ENCODE data around the gene SENP7. TPM values are rescaled to one million over a fixed set of nuclear protein-coding genes. Genes with fewer than 3 reads are reported as not detected.

Gene SENP7
- total and polyA plus RNA-seq, 4 experiments from 2014 or later = 9.7 to 69.8 (median 40.8) TPM

DNA sequence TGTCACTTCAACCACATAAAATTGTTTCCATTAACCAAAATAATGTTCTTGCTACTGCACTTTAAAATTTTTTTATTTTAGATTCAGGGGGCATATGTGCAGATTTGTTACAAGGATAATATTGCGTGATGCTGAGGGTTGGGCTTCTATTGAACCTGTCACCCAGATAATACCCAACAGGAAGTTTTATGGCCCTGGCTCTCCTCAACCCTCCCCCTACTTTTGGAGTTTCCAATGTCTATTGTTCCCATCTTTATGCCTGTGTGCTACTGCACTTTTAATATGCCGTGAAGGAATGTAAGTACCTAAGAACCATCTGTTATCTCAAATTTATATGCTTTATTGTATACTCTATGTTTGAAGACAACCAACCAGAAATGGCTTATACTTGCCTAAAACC, 150.6 kb downstream of the SENP7 start:
- peaks cover 58 to 68% of the 10 kb centered on the region in 2 donors for H3K36me3 Mint-ChIP-seq
- intact Hi-C loops (cut with micrococcal nuclease) = no loop called here

DNA sequence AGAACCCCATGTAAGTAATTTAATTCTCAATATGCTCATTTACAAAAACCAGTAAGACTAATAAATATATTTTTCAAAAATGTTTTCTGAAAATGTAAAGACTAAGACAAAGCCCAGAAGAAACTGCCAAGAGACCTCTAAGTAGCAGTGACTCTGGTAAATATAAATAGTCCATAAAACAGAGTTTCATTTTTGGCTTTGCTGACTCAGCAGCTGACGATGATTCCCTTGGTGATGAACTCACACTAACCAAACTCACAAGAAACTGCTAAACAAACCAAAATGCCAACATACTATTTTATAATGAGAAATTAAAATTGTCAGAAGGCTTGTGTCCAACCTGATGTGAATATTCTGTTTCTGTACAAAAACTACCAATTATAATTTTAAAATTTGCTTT, 161.2 kb downstream of the SENP7 start:
- Histone ChIP-seq H3K36me3 (ENCODE audit: insufficient read depth, low read length) (no peaks in the 10 kb centered on the region), H3K4me3 (ENCODE audit: low read length in 2 of 2) (no peak overlapping the region), H3K9me3 (ENCODE audit: control insufficient read depth in 1 of 2, low read length in 2 of 2) (no peaks in the 10 kb centered on the region), H3K27me3 (ENCODE audit: insufficient read depth, low read length) (no peaks in the 10 kb centered on the region), H3K27ac (ENCODE audit: low read depth, low read length) (no peak overlapping the region), H3K4me1 (ENCODE audit: insufficient read depth, low read length) (no peaks in the 10 kb centered on the region)
- ChIA-PET CTCF (ENCODE audit: partially characterized antibody) (no interaction called here), POLR2A (ENCODE audit: partially characterized antibody) (no interaction called here)
- H3K4me1 Mint-ChIP-seq = peaks cover 0 to 5% (median under 1%) of the 10 kb centered on the region in 4 donors
- no peak overlapping the region for H3K4me3 Mint-ChIP-seq
- no peaks in the 10 kb centered on the region for H3K9me3 Mint-ChIP-seq
- intact Hi-C loops (cut with micrococcal nuclease) = loop anchor here (2.0 kb wide), 1 partner anchor 21 kb away; no protein-coding TSS in a partner anchor
- no peaks in the 10 kb centered on the region for H3K27me3 Mint-ChIP-seq
- no peak for DNase-seq
- H3K27ac Mint-ChIP-seq = no peak overlapping the region
- H3K36me3 Mint-ChIP-seq = peaks cover 21 to 24% of the 10 kb centered on the region in 2 donors

More for the DNA sequence above, 150.6 kb downstream of the SENP7 start:
- no peaks in the 10 kb centered on the region for H3K27me3 Mint-ChIP-seq
- no peak overlapping the region for H3K4me3 ChIP-seq (ENCODE audit: low read length in 2 of 2)
- ChIA-PET CTCF (ENCODE audit: partially characterized antibody) (no interaction called here), POLR2A (ENCODE audit: partially characterized antibody) (no interaction called here)
- peaks cover 0 to 2% (median 0%) of the 10 kb centered on the region in 4 donors for H3K4me1 Mint-ChIP-seq
- no peaks in the 10 kb centered on the region for H3K4me1 ChIP-seq (ENCODE audit: insufficient read depth, low read length)
- H3K27ac Mint-ChIP-seq = peak overlapping the region in 2 of 7 donors; percentile 8 to 62
- peaks cover 6% of the 10 kb centered on the region for H3K36me3 ChIP-seq (ENCODE audit: insufficient read depth, low read length)
- no peaks in the 10 kb centered on the region for H3K27me3 ChIP-seq (ENCODE audit: insufficient read depth, low read length)
- no peaks in the 10 kb centered on the region for H3K9me3 Mint-ChIP-seq
- DNase-seq = no peak
- H3K9me3 ChIP-seq (ENCODE audit: control insufficient read depth in 1 of 2, low read length in 2 of 2) = no peaks in the 10 kb centered on the region
- no peak overlapping the region for H3K4me3 Mint-ChIP-seq
- H3K27ac ChIP-seq (ENCODE audit: low read depth, low read length) = no peak overlapping the region

DNA sequence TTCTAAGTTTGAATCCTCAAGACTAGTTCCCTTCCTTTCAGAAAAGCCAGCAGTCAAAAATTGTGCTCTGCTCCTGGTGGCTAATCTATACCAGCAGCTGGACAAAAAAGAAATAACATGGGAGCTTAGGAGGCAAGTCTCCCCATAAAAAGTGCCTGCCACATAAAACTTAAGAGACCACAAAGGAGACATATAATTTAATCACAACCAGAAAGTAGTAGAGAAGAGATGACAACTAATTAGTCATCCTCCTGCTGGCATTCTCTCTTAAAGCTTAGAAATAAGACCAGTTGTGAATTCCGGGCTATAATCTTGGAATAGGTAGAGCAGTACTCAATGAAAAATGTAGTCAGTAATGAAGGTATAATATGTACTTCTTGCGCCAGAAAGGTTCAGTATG, 172.4 kb downstream of the SENP7 start:
- H3K27ac Mint-ChIP-seq = peak overlapping the region in 2 of 7 donors; percentile 19 to 75
- peaks cover 49 to 64% of the 10 kb centered on the region in 2 donors for H3K36me3 Mint-ChIP-seq

DNA sequence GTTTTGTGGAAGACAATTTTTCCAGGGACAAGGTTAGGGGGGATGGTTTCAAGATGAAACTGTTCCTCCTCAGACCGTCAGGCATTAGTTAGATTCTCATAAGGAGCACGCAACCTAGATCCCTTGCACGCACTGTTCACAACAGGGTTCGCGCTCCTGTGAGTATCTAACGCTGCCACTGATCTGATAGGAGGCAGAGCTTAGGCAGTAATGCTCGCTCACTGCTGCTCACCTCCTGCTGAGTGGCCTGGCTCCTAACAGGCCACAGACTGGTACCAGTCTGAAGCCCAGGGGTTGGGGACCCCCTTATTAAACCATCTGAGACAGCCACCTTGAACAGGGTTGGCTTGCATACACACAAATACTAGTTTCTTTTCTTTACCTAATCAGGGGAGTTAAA, 179.1 kb downstream of the SENP7 start:
- Histone ChIP-seq H3K9me3 (ENCODE audit: control insufficient read depth in 1 of 2, low read length in 2 of 2) (no peaks in the 10 kb centered on the region), H3K4me3 (ENCODE audit: low read length in 2 of 2) (no peak overlapping the region), H3K4me1 (ENCODE audit: insufficient read depth, low read length) (no peaks in the 10 kb centered on the region), H3K36me3 (ENCODE audit: insufficient read depth, low read length) (peaks cover 31% of the 10 kb centered on the region), H3K27ac (ENCODE audit: low read depth, low read length) (no peak overlapping the region), H3K27me3 (ENCODE audit: insufficient read depth, low read length) (no peaks in the 10 kb centered on the region)
- peak in 1 of 5 donors; percentile 11 for DNase-seq
- no peaks in the 10 kb centered on the region for H3K4me1 Mint-ChIP-seq
- ChIA-PET CTCF (ENCODE audit: partially characterized antibody) (no interaction called here), POLR2A (ENCODE audit: partially characterized antibody) (no interaction called here)
- no peaks in the 10 kb centered on the region for H3K27me3 Mint-ChIP-seq
- H3K27ac Mint-ChIP-seq = peak overlapping the region in 2 of 7 donors; percentile 17 to 29
- peaks cover 46 to 55% of the 10 kb centered on the region in 2 donors for H3K36me3 Mint-ChIP-seq
- H3K9me3 Mint-ChIP-seq = no peaks in the 10 kb centered on the region
- H3K4me3 Mint-ChIP-seq = no peak overlapping the region
- intact Hi-C loops (cut with micrococcal nuclease) = no loop called here

More for the DNA sequence above, 172.4 kb downstream of the SENP7 start:
- no peak for DNase-seq
- peaks cover 0 to 1% (median 0%) of the 10 kb centered on the region in 8 donors for H3K9me3 Mint-ChIP-seq
- no peak overlapping the region for H3K4me3 Mint-ChIP-seq
- H3K4me3 ChIP-seq (ENCODE audit: low read length in 2 of 2) = no peak overlapping the region
- intact Hi-C loops (cut with micrococcal nuclease) = no loop called here
- H3K9me3 ChIP-seq (ENCODE audit: control insufficient read depth in 1 of 2, low read length in 2 of 2) = no peaks in the 10 kb centered on the region
- no peaks in the 10 kb centered on the region for H3K27me3 Mint-ChIP-seq
- no peaks in the 10 kb centered on the region for H3K27me3 ChIP-seq (ENCODE audit: insufficient read depth, low read length)
- H3K4me1 Mint-ChIP-seq = peaks cover 0 to 2% (median 0%) of the 10 kb centered on the region in 4 donors
- ChIA-PET CTCF (ENCODE audit: partially characterized antibody) (no interaction called here), POLR2A (ENCODE audit: partially characterized antibody) (no interaction called here)
- no peaks in the 10 kb centered on the region for H3K4me1 ChIP-seq (ENCODE audit: insufficient read depth, low read length)
- H3K27ac ChIP-seq (ENCODE audit: low read depth, low read length) = no peak overlapping the region
- H3K36me3 ChIP-seq (ENCODE audit: insufficient read depth, low read length) = peaks cover 18% of the 10 kb centered on the region

DNA sequence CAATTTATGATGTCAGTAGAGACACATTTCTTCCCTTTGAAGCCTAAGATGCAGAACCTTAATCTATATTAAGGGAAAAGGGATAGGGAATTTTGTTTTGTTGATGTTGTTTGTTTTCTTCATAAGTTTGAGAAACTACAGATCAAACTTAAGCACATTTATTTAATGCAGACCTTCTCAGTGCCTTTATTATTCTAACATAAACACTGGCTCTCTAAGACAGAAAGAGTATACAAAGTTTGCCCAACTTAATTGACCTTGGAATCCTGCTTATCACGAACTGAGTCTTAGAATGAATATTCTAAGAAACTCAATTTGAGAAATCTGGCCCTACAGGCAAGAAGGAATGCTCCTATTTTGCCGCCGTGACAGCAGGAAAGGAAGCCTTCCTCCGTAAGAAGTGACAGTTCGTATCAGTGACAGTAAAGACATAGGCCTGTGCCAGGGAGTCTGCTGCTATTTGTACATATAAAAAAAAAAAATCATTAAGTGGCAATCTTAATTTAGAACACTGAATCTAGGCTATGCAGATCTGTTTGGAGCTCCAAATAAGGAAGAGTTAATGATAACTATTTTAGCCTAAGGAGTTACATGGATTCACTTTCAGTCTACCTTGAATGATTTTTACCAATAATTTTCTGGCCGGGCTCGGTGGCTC, 183.9 kb downstream of the SENP7 start:
- intact Hi-C loops (cut with micrococcal nuclease) = no loop called here
- Mint-ChIP-seq H3K27me3 (no peaks in the 10 kb centered on the region), H3K4me1 (no peaks in the 10 kb centered on the region), H3K36me3 (peaks cover 38 to 41% of the 10 kb centered on the region in 2 donors), H3K9me3 (no peaks in the 10 kb centered on the region), H3K27ac (no peak overlapping the region), H3K4me3 (no peak overlapping the region)
- H3K27me3 ChIP-seq (ENCODE audit: insufficient read depth, low read length) = no peaks in the 10 kb centered on the region
- no peak overlapping the region for H3K27ac ChIP-seq (ENCODE audit: low read depth, low read length)
- POLR2A ChIA-PET (ENCODE audit: partially characterized antibody) = no interaction called here
- CTCF ChIA-PET (ENCODE audit: partially characterized antibody) = no interaction called here
- H3K4me1 ChIP-seq (ENCODE audit: insufficient read depth, low read length) = no peaks in the 10 kb centered on the region
- peaks cover 13% of the 10 kb centered on the region for H3K36me3 ChIP-seq (ENCODE audit: insufficient read depth, low read length)
- no peaks in the 10 kb centered on the region for H3K9me3 ChIP-seq (ENCODE audit: control insufficient read depth in 1 of 2, low read length in 2 of 2)
- H3K4me3 ChIP-seq (ENCODE audit: low read length in 2 of 2) = no peak overlapping the region
- no peak for DNase-seq

DNA sequence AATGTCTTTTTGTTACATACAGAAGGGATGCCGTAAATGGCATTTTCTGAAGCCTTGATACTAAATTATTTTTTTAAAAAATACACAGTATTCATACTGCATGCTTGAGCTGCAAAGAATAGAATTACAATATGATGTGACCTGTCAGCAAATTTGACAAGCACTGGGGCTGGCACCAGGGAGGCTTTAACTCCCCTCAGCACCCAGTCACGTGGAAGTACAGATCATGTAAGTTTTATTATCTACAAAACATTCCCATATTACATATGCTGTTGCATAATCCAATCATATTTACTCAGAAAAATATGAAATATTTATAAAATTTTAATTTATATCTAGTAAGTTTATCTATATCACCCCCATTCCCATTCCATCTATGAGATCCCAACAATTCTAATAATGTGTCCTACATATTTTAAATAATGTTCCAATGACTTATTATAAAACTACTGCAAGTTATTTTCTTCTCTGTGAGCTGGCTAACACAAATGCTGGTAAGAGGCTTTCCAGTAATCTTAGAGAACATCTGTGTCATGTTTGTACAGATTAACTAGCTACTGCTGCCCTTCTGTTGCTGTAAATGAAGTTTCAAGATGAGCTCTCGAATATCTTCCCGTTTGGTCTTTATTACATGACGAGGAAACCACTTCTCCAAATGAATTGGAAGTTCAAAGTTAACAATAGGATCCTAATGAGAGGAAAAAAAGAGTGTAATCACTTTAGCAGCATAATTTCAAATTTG, 187.4 kb downstream of the SENP7 start:
- ChIA-PET CTCF (ENCODE audit: partially characterized antibody) (no interaction called here), POLR2A (ENCODE audit: partially characterized antibody) (no interaction called here)
- peaks cover 34 to 39% of the 10 kb centered on the region in 2 donors for H3K36me3 Mint-ChIP-seq

DNA sequence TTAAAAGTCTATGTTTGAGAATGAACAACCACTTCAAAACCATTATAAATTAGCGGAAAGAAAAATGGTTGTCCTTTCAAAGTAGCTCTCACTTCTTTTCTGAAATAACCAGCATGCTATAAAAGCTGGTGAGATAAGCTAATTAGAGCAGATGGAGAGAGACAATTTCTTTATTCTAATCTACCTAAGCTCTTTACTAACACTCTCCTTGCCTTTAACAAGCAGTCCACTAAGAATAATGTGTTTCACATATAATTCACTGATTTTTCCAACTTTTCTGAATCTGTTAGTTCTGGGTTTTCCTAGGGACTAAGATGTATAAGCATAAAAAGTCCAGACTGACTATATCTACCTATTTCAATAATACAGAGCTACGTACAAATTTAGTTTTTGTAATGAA, 192.5 kb downstream of the SENP7 start, which contains the start of gene IMPG2:
Gene IMPG2, minus strand, starts transcription at position 101 of the 400 bp plus-strand sequence. CDS start 203 bp downstream, outside the sequence.
- Histone ChIP-seq H3K4me1 (ENCODE audit: insufficient read depth, low read length) (no peaks in the 10 kb centered on the region), H3K27me3 (ENCODE audit: insufficient read depth, low read length) (no peaks in the 10 kb centered on the region), H3K27ac (ENCODE audit: low read depth, low read length) (no peak within 1 kb of the TSS), H3K9me3 (ENCODE audit: control insufficient read depth in 1 of 2, low read length in 2 of 2) (no peaks in the 10 kb centered on the region), H3K36me3 (ENCODE audit: insufficient read depth, low read length) (no peaks in the 10 kb centered on the region), H3K4me3 (ENCODE audit: low read length in 2 of 2) (no peak within 1 kb of the TSS)
- ChIA-PET POLR2A (ENCODE audit: partially characterized antibody) (no interaction called here), CTCF (ENCODE audit: partially characterized antibody) (no interaction called here)
- no peaks in the 10 kb centered on the region for H3K27me3 Mint-ChIP-seq
- no peaks in the 10 kb centered on the region for H3K4me1 Mint-ChIP-seq
- intact Hi-C loops (cut with micrococcal nuclease) = no loop called here
- peak within 1 kb of the TSS in 1 of 7 donors; percentile 40 for H3K27ac Mint-ChIP-seq
- peaks cover 0 to 9% of the 10 kb centered on the region in 2 donors for H3K36me3 Mint-ChIP-seq
- no peak for DNase-seq
- no peak within 1 kb of the TSS for H3K4me3 Mint-ChIP-seq
- no peaks in the 10 kb centered on the region for H3K9me3 Mint-ChIP-seq

More for the DNA sequence above, 187.4 kb downstream of the SENP7 start:
- no peak overlapping the region for H3K27ac Mint-ChIP-seq
- no peaks in the 10 kb centered on the region for H3K27me3 ChIP-seq (ENCODE audit: insufficient read depth, low read length)
- peaks cover 13% of the 10 kb centered on the region for H3K36me3 ChIP-seq (ENCODE audit: insufficient read depth, low read length)
- H3K4me1 ChIP-seq (ENCODE audit: insufficient read depth, low read length) = no peaks in the 10 kb centered on the region
- no peak overlapping the region for H3K27ac ChIP-seq (ENCODE audit: low read depth, low read length)
- no peaks in the 10 kb centered on the region for H3K9me3 Mint-ChIP-seq
- no peak for DNase-seq
- H3K4me1 Mint-ChIP-seq = no peaks in the 10 kb centered on the region
- intact Hi-C loops (cut with micrococcal nuclease) = no loop called here
- H3K4me3 ChIP-seq (ENCODE audit: low read length in 2 of 2) = no peak overlapping the region
- H3K27me3 Mint-ChIP-seq = no peaks in the 10 kb centered on the region
- H3K4me3 Mint-ChIP-seq = no peak overlapping the region
- H3K9me3 ChIP-seq (ENCODE audit: control insufficient read depth in 1 of 2, low read length in 2 of 2) = no peaks in the 10 kb centered on the region
